GM12872 (cell line): ENCODE measurements around the gene EFNA2.

ENCODE experiments used
- TF ChIP-seq, protein P1 (sequence below): IDR thresholded peaks from 3 replicates; pipeline ENCODE4 v1.5.1; 2011; ENCODE audit warnings: low read depth, mild to moderate bottlenecking, low read length, moderate library complexity; ENCODE audit not compliant: insufficient read depth

EFNA2 gene

DNA sequence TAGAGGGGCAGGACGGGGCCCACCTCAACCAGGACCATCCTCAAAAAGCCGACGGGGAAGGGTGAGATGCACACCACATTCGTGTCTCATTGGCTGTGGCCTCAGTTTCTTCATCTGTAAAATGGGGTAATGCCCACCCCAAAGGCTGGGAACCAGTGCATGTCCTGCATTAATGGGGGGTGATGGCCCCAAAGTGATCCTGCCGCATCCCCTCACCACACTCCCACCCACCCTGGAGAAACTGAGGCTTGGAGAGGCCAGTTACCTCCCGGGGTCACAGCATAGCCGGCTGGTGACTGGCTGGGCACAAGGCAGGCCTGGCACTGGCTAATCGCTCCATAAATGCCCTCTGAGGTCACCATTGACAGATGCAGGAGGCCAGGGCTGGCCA, 37.9 kb upstream of the EFNA2 start:
- TF ChIP-seq, protein P1, sequence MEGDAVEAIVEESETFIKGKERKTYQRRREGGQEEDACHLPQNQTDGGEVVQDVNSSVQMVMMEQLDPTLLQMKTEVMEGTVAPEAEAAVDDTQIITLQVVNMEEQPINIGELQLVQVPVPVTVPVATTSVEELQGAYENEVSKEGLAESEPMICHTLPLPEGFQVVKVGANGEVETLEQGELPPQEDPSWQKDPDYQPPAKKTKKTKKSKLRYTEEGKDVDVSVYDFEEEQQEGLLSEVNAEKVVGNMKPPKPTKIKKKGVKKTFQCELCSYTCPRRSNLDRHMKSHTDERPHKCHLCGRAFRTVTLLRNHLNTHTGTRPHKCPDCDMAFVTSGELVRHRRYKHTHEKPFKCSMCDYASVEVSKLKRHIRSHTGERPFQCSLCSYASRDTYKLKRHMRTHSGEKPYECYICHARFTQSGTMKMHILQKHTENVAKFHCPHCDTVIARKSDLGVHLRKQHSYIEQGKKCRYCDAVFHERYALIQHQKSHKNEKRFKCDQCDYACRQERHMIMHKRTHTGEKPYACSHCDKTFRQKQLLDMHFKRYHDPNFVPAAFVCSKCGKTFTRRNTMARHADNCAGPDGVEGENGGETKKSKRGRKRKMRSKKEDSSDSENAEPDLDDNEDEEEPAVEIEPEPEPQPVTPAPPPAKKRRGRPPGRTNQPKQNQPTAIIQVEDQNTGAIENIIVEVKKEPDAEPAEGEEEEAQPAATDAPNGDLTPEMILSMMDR, result no peak

DNA sequence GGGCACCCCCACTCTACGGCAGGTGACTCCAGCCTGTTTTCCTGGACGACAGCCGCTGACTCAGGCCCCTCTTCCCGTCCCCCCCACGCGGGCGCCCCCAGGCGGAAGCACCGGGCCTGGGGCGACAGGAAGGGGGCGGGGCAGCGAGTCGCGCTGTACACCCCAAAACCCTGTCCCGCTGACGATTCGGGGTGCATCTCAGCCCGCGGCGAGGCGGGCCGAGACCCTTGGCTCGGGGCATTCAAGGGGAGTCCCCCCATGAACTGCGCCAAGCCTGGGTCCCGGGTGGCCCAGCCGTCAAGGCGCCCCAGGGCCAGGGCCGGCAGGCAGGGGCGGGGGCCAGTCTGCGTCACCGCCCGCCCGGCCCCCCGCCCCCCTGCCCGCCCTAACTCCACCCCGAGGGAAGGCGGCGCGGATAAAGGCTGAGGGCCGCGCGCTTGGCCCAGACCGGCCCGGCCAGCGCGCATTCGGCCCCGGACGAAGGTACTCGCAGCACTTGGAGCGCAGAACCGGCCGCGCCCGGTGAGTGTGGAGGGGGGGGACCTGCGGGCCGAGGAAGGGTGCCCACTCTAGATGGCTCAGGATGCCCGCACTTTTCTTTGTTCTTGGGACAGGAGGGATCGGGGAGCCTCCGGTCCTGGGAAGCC, 37.4 kb upstream of the EFNA2 start, which contains the start of gene MIDN:
MIDN (plus strand) TSS at position 445 of the 647 bp plus-strand sequence. CDS start 1,714 bp downstream, outside the sequence.
- TF ChIP-seq, protein P1, result peak; percentile 56

- TF ChIP-seq, protein P1, result peak; percentile 73
These were observed 36.8 kb upstream of the EFNA2 start for GRCh38 chr19:1248786-1249297.

GRCh38 chr19:1249298-1249989, 36.2 kb upstream of the EFNA2 start:
- TF ChIP-seq, protein P1, result no peak

GRCh38 chr19:1249990-1250436, 35.7 kb upstream of the EFNA2 start:
- TF ChIP-seq, protein P1, result no peak

GRCh38 chr19:1250437-1251260, 35.0 kb upstream of the EFNA2 start:
- TF ChIP-seq, protein P1, result 0 out of 3 replicates have a peak, but pooled peaks have one; percentile 3
